Measurements from ENCODE around the gene AP3S2. TPM values are rescaled to one million over a fixed set of nuclear protein-coding genes. Genes with fewer than 3 reads are reported as not detected.

The AP3S2 gene
- total and polyA plus RNA-seq, 2 of the 13 experiments (the other 11 are each of a cell fraction or from before 2014, with no cell fraction given), result 17.6 to 44.4 TPM

DNA sequence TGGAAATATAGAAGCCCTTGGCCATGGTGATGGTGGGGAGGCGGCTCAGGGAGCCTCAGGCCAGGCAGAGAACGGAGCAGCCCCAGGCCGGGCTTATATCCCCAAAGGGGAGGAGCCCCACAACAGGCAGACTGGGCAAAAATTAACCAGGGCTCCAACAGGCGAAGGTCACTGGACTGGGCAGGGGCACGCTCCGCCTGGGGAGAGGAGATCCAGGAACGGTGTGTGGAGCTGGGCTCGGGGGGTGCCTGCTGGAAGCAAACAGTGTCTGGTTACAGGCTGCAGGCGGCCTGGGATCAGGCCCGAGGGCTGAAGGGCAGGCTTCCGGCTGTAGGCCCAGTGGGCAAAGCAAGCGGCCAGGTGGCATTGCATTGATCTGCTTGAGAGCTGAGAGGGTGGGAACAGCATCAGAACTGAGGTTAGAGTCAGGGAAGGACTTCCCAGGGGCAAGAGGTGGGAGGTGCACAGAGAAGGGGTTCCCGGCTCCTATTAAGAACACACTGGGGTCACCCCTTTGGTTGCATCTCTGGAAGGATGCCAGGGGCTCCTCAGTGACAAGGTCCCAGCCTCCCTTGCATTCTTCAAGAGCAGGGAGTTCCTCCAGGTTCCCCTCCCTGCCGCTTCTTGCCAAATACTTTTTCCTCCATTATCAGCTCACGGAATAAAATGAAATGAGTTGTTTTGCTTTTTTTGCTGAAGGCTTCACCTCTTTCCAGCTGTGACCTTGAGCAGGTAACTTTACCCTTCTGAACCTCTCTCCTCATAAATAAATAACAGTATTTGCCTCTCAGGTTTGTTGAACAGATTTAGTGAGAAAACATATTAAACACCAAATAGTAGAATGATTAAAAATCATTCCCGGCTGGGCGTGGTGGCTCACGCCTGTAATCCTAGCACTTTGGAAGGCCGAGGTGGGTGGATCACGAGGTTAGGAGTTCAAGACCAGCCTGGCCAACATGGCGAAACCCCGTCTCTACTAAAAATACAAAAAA, 86.9 kb downstream of the AP3S2 start (continued):
- TF ChIP-seq ZNF335 (CRISPR knock-in tag; IDR thresholded peaks at IDR 0.05) (peak; percentile 81; the same call in 1 of the 2 replicates), RFXANK (CRISPR knock-in tag; IDR thresholded peaks at IDR 0.05) (no peak), GZF1 (CRISPR knock-in tag; IDR thresholded peaks at IDR 0.05) (0 out of 2 replicates have a peak, but pooled peaks have one; percentile 27), POLR2A (IDR thresholded peaks at IDR 0.05; ENCODE audit: insufficient read depth in 1 of 2, low read depth in 2 of 2, low read length in 2 of 2) (peak in 1 of 2 experiments; percentile 62; a peak in 2 of 4 replicates), BRCA1 (CRISPR knock-in tag; IDR thresholded peaks at IDR 0.05) (peak; percentile 90), ZSCAN12 (CRISPR knock-in tag; IDR thresholded peaks at IDR 0.05) (no peak), SATB2 (CRISPR knock-in tag; IDR thresholded peaks at IDR 0.05) (0 out of 2 replicates have a peak, but pooled peaks have one; percentile 26), ZNF564 (CRISPR knock-in tag; IDR thresholded peaks at IDR 0.05) (peak; percentile 85; the same call in 1 of the 2 replicates), MEIS2 (CRISPR knock-in tag; IDR thresholded peaks at IDR 0.05) (peak; percentile 40; the same call in 1 of the 2 replicates), RELA (CRISPR knock-in tag; IDR thresholded peaks at IDR 0.05) (peak; percentile 77; the same call in 1 of the 2 replicates), SAFB2 (CRISPR knock-in tag; IDR thresholded peaks at IDR 0.05; ENCODE audit: borderline replicate concordance, low read depth) (no peak; the same call in 1 of the 2 replicates), SUZ12 (IDR thresholded peaks at IDR 0.05; ENCODE audit: low read depth, low read length) (no peak), ESRRA (CRISPR knock-in tag; IDR thresholded peaks at IDR 0.05; ENCODE audit: low read depth) (peak; percentile 81)
- TF ChIP-seq, protein P1, sequence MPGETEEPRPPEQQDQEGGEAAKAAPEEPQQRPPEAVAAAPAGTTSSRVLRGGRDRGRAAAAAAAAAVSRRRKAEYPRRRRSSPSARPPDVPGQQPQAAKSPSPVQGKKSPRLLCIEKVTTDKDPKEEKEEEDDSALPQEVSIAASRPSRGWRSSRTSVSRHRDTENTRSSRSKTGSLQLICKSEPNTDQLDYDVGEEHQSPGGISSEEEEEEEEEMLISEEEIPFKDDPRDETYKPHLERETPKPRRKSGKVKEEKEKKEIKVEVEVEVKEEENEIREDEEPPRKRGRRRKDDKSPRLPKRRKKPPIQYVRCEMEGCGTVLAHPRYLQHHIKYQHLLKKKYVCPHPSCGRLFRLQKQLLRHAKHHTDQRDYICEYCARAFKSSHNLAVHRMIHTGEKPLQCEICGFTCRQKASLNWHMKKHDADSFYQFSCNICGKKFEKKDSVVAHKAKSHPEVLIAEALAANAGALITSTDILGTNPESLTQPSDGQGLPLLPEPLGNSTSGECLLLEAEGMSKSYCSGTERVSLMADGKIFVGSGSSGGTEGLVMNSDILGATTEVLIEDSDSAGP (CRISPR knock-in tag; IDR thresholded peaks at IDR 0.05; ENCODE audit: borderline replicate concordance), result peak; percentile 79; the same call in 1 of the 2 replicates
- TF ChIP-seq, protein P2, sequence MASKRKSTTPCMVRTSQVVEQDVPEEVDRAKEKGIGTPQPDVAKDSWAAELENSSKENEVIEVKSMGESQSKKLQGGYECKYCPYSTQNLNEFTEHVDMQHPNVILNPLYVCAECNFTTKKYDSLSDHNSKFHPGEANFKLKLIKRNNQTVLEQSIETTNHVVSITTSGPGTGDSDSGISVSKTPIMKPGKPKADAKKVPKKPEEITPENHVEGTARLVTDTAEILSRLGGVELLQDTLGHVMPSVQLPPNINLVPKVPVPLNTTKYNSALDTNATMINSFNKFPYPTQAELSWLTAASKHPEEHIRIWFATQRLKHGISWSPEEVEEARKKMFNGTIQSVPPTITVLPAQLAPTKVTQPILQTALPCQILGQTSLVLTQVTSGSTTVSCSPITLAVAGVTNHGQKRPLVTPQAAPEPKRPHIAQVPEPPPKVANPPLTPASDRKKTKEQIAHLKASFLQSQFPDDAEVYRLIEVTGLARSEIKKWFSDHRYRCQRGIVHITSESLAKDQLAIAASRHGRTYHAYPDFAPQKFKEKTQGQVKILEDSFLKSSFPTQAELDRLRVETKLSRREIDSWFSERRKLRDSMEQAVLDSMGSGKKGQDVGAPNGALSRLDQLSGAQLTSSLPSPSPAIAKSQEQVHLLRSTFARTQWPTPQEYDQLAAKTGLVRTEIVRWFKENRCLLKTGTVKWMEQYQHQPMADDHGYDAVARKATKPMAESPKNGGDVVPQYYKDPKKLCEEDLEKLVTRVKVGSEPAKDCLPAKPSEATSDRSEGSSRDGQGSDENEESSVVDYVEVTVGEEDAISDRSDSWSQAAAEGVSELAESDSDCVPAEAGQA (IDR thresholded peaks at IDR 0.05; ENCODE audit: low read depth), result 0 out of 2 replicates have a peak, but pooled peaks have one; percentile 55
- TF ChIP-seq, protein P2 (CRISPR knock-in tag; IDR thresholded peaks at IDR 0.05; ENCODE audit: borderline replicate concordance), result no peak; the same call in 1 of the 2 replicates
- TF ChIP-seq, protein P3, sequence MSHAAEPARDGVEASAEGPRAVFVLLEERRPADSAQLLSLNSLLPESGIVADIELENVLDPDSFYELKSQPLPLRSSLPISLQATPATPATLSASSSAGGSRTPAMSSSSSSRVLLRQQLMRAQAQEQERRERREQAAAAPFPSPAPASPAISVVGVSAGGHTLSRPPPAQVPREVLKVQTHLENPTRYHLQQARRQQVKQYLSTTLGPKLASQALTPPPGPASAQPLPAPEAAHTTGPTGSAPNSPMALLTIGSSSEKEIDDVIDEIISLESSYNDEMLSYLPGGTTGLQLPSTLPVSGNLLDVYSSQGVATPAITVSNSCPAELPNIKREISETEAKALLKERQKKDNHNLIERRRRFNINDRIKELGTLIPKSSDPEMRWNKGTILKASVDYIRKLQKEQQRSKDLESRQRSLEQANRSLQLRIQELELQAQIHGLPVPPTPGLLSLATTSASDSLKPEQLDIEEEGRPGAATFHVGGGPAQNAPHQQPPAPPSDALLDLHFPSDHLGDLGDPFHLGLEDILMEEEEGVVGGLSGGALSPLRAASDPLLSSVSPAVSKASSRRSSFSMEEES (CRISPR knock-in tag; IDR thresholded peaks at IDR 0.05), result peak; percentile 59; the same call in 1 of the 2 replicates
- TF ChIP-seq, protein P4, sequence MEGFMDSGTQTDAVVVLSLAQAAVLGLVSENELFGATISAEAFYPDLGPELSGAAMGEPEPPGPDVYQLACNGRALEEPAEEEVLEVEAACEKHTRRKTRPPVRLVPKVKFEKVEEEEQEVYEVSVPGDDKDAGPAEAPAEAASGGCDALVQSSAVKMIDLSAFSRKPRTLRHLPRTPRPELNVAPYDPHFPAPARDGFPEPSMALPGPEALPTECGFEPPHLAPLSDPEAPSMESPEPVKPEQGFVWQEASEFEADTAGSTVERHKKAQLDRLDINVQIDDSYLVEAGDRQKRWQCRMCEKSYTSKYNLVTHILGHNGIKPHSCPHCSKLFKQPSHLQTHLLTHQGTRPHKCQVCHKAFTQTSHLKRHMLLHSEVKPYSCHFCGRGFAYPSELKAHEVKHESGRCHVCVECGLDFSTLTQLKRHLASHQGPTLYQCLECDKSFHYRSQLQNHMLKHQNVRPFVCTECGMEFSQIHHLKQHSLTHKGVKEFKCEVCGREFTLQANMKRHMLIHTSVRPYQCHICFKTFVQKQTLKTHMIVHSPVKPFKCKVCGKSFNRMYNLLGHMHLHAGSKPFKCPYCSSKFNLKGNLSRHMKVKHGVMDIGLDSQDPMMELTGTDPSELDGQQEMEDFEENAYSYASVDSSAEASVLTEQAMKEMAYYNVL (CRISPR knock-in tag; IDR thresholded peaks at IDR 0.05; ENCODE audit: borderline replicate concordance), result peak; percentile 58

Measured in HepG2 (cell line).